ENCODE results near the gene REPIN1.

The REPIN1 gene

DNA sequence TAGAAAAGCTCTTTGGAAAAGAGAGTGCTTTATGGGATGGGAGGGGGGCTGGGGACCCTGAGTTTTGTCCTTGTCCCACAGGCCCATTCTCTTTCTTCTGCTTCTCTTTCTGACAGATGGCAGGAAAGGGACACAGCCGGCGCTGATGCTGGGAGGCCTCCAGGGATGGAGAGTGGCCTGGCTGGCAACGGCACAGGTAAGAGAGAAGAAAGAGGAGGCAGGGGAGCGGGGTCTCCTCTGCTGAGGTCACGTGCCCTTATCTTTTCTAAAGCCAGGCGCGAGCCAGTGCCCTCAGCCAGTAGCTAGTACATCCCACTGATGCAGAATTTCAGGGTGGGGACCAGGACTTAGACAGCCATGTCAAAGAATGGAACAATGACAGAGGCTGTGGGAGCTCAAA, 19.7 kb downstream of the REPIN1 start:
- Histone ChIP-seq H3K9ac (ENCODE audit: low read depth in 1 of 2, low read length in 2 of 2) (no peak overlapping the region), H3K9me3 (ENCODE audit: control insufficient read depth in 2 of 2, low read length in 2 of 2) (no peaks in the 10 kb centered on the region), H3K27me3 (ENCODE audit: control insufficient read depth in 2 of 2, insufficient read depth in 2 of 2, low read length in 2 of 2) (no peaks in the 10 kb centered on the region), H3K36me3 (ENCODE audit: control insufficient read depth in 2 of 2, insufficient read depth in 2 of 2, low read length in 2 of 2) (peaks cover 0 to 2% of the 10 kb centered on the region in 2 donors), H3K4me1 (ENCODE audit: control insufficient read depth in 2 of 2, insufficient read depth in 2 of 2, low read length in 2 of 2) (peaks cover 22 to 31% of the 10 kb centered on the region in 2 donors), H3K27ac (ENCODE audit: low read depth in 2 of 2, low read length in 2 of 2) (no peak overlapping the region), H3K4me3 (ENCODE audit: low read length in 2 of 2) (no peak overlapping the region)

DNA sequence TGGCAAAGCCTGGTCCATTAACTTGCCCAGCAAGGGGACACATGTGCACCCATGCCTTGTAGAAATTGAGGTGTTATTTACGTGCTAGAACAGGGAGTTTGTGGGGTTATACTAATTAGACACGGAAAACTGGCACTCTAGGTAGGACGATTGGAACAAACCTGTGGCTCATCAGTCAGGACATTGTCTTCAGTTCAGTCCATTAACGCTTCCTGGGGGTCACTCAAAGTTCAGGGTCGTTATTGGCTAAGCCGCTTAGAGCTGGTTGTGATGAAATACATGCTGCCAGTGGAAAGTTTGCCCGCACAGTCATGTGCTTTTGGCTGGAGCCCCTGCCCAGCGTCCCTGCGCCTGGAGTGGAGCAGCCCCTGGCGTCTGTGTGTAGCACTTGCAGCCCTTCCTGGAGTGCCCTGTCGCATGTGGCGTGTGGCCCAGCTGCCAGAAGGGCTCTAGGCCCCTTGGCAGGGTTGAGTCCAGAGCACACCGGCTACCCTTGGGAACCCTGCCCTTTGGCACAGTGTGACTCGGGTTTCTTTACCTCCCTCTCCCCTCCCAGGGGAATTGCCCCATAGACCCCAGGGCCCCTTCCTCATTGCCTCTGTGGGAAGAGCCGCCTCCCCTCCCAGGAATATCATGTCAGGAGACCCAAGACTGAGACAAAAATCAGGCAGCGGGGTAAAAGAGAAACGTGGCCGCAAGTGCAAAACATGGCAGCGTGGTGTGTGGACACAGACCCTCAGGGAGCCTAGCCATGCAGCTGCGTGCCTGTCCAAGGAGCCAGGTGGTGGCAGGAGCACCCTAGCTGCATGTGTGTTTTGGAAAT, 20.3 kb downstream of the REPIN1 start:
- H3K9me3 ChIP-seq (ENCODE audit: control insufficient read depth in 2 of 2, low read length in 2 of 2) = no peaks in the 10 kb centered on the region
- peaks cover 17 to 26% of the 10 kb centered on the region in 2 donors for H3K4me1 ChIP-seq (ENCODE audit: control insufficient read depth in 2 of 2, insufficient read depth in 2 of 2, low read length in 2 of 2)
- peak overlapping the region; percentile 13 to 26 for H3K27ac ChIP-seq (ENCODE audit: low read depth in 2 of 2, low read length in 2 of 2)
- peak overlapping the region in 1 of 2 donors; percentile 38 for H3K9ac ChIP-seq (ENCODE audit: low read depth in 1 of 2, low read length in 2 of 2)
- H3K36me3 ChIP-seq (ENCODE audit: control insufficient read depth in 2 of 2, insufficient read depth in 2 of 2, low read length in 2 of 2) = peaks cover 0 to 2% of the 10 kb centered on the region in 2 donors
- H3K27me3 ChIP-seq (ENCODE audit: control insufficient read depth in 2 of 2, insufficient read depth in 2 of 2, low read length in 2 of 2) = no peaks in the 10 kb centered on the region
- H3K4me3 ChIP-seq (ENCODE audit: low read length in 2 of 2) = no peak overlapping the region

DNA sequence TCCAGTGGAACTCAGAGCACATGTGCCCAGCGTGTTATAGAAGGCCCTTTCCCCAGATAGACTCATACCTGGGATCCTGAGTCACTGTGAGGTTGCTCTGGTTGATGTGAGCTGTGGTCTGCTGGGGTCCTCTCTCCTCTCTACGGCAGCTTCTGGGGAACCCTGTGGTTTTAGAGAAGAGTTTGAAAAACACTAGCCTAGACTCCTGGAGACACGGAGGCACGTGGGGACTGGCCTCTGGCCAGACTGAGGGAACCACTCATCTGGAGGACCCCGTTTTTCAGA, 20.9 kb downstream of the REPIN1 start:
- H3K9ac ChIP-seq (ENCODE audit: low read depth in 1 of 2, low read length in 2 of 2) = no peak overlapping the region

DNA sequence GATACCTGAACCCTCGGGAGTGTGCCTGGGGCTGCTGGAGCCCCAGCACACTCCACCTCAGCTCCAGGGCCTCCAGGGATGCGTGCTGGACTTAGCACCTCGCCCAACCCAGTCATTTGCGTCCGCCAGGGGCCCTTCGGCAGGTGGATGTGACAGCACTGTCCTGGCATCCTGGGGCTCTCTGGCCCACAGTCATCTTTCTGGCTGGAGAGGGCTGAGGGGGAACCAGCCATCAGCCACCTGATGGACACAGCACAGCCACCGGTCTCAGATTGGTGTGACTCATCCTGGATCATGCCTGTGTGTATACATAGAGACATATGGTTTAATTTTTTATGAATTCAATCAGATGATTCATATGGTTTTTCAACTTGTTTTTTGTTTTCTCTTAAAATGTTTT, 21.6 kb downstream of the REPIN1 start:
- H3K9ac ChIP-seq (ENCODE audit: low read depth in 1 of 2, low read length in 2 of 2) = no peak overlapping the region
- H3K9me3 ChIP-seq (ENCODE audit: control insufficient read depth in 2 of 2, low read length in 2 of 2) = no peaks in the 10 kb centered on the region
- peaks cover 0 to 2% of the 10 kb centered on the region in 2 donors for H3K36me3 ChIP-seq (ENCODE audit: control insufficient read depth in 2 of 2, insufficient read depth in 2 of 2, low read length in 2 of 2)
- H3K4me3 ChIP-seq (ENCODE audit: low read length in 2 of 2) = no peak overlapping the region
- H3K4me1 ChIP-seq (ENCODE audit: control insufficient read depth in 2 of 2, insufficient read depth in 2 of 2, low read length in 2 of 2) = peaks cover 6 to 14% of the 10 kb centered on the region in 2 donors
- no peaks in the 10 kb centered on the region for H3K27me3 ChIP-seq (ENCODE audit: control insufficient read depth in 2 of 2, insufficient read depth in 2 of 2, low read length in 2 of 2)
- no peak overlapping the region for H3K27ac ChIP-seq (ENCODE audit: low read depth in 2 of 2, low read length in 2 of 2)

More for the DNA sequence above, 20.9 kb downstream of the REPIN1 start:
- Histone ChIP-seq H3K4me1 (ENCODE audit: control insufficient read depth in 2 of 2, insufficient read depth in 2 of 2, low read length in 2 of 2) (peaks cover 11 to 21% of the 10 kb centered on the region in 2 donors), H3K36me3 (ENCODE audit: control insufficient read depth in 2 of 2, insufficient read depth in 2 of 2, low read length in 2 of 2) (peaks cover 0 to 2% of the 10 kb centered on the region in 2 donors), H3K27ac (ENCODE audit: low read depth in 2 of 2, low read length in 2 of 2) (peak overlapping the region in 1 of 2 donors; percentile 13), H3K4me3 (ENCODE audit: low read length in 2 of 2) (no peak overlapping the region), H3K9me3 (ENCODE audit: control insufficient read depth in 2 of 2, low read length in 2 of 2) (no peaks in the 10 kb centered on the region), H3K27me3 (ENCODE audit: control insufficient read depth in 2 of 2, insufficient read depth in 2 of 2, low read length in 2 of 2) (no peaks in the 10 kb centered on the region)

DNA sequence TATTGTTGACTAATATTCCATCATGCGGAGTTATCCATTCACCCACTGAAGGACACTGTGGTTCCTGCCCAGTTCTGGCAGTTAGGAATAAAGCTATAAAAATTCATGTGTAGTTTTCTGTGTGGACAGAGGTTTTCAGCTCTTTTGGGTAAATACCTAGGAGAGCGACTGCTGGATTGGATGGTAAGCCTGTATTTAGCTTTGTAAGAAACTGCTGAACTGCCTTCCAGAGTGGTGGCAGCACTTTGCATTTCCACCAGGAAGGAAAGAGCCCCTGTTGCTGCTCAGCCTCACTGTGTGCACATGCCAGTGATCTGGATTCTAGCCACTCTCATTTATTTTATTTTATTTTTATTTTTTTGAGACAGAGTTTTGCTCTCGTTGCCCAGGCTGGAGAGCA, 24.7 kb downstream of the REPIN1 start:
- H3K27ac ChIP-seq (ENCODE audit: low read depth in 2 of 2, low read length in 2 of 2) = peak overlapping the region; percentile 39 to 68
- H3K27me3 ChIP-seq (ENCODE audit: control insufficient read depth in 2 of 2, insufficient read depth in 2 of 2, low read length in 2 of 2) = no peaks in the 10 kb centered on the region
- peaks cover 2 to 6% of the 10 kb centered on the region in 2 donors for H3K36me3 ChIP-seq (ENCODE audit: control insufficient read depth in 2 of 2, insufficient read depth in 2 of 2, low read length in 2 of 2)
- no peaks in the 10 kb centered on the region for H3K9me3 ChIP-seq (ENCODE audit: control insufficient read depth in 2 of 2, low read length in 2 of 2)
- peak overlapping the region in 1 of 2 donors; percentile 20 for H3K9ac ChIP-seq (ENCODE audit: low read depth in 1 of 2, low read length in 2 of 2)
- H3K4me1 ChIP-seq (ENCODE audit: control insufficient read depth in 2 of 2, insufficient read depth in 2 of 2, low read length in 2 of 2) = peaks cover 4 to 12% of the 10 kb centered on the region in 2 donors
- peak overlapping the region in 1 of 2 donors; percentile 49 for H3K4me3 ChIP-seq (ENCODE audit: low read length in 2 of 2)

DNA sequence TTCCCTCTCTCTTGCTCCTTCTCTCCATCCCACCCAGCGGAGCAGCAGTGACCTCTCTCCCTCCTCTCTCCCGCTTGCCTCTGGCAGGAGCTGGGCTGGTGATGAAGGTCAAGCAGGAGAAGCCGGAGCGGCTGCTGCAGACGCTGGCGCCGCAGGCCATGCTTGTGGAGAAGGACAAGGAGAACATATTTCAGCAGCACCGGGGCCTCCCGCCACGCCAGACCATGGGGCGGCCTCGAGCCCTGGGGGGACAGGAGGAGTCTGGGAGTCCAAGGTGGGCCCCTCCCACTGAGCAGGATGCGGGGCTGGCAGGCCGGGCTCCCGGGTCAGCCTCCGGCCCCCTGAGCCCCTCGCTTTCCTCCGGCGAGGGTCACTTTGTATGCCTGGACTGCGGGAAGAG, 27.8 kb downstream of the REPIN1 start:
- no peaks in the 10 kb centered on the region for H3K27me3 ChIP-seq (ENCODE audit: control insufficient read depth in 2 of 2, insufficient read depth in 2 of 2, low read length in 2 of 2)
- peaks cover 3 to 4% of the 10 kb centered on the region in 2 donors for H3K4me1 ChIP-seq (ENCODE audit: control insufficient read depth in 2 of 2, insufficient read depth in 2 of 2, low read length in 2 of 2)
- no peak overlapping the region for H3K27ac ChIP-seq (ENCODE audit: low read depth in 2 of 2, low read length in 2 of 2)
- peaks cover 5 to 6% of the 10 kb centered on the region in 2 donors for H3K36me3 ChIP-seq (ENCODE audit: control insufficient read depth in 2 of 2, insufficient read depth in 2 of 2, low read length in 2 of 2)
- no peak overlapping the region for H3K4me3 ChIP-seq (ENCODE audit: low read length in 2 of 2)
- no peaks in the 10 kb centered on the region for H3K9me3 ChIP-seq (ENCODE audit: control insufficient read depth in 2 of 2, low read length in 2 of 2)
- no peak overlapping the region for H3K9ac ChIP-seq (ENCODE audit: low read depth in 1 of 2, low read length in 2 of 2)

DNA sequence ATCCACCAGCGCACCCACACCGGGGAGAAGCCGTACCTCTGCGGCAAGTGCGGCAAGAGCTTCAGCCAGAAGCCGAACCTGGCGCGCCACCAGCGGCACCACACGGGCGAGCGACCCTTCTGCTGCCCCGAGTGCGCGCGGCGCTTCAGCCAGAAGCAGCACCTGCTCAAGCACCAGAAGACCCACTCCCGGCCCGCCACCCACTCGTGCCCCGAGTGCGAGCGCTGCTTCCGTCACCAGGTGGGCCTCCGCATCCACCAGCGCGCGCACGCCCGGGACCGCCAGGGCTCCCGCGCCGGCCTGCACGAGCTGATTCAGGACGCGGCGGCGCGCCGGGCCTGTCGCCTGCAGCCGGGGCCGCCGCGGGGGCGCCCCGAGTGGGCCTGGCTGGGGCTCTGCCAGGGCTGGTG, 28.2 kb downstream of the REPIN1 start:
- Histone ChIP-seq H3K9ac (ENCODE audit: low read depth in 1 of 2, low read length in 2 of 2) (no peak overlapping the region), H3K9me3 (ENCODE audit: control insufficient read depth in 2 of 2, low read length in 2 of 2) (no peaks in the 10 kb centered on the region), H3K27ac (ENCODE audit: low read depth in 2 of 2, low read length in 2 of 2) (no peak overlapping the region), H3K36me3 (ENCODE audit: control insufficient read depth in 2 of 2, insufficient read depth in 2 of 2, low read length in 2 of 2) (peaks cover 5 to 6% of the 10 kb centered on the region in 2 donors), H3K27me3 (ENCODE audit: control insufficient read depth in 2 of 2, insufficient read depth in 2 of 2, low read length in 2 of 2) (no peaks in the 10 kb centered on the region), H3K4me1 (ENCODE audit: control insufficient read depth in 2 of 2, insufficient read depth in 2 of 2, low read length in 2 of 2) (peaks cover 3 to 5% of the 10 kb centered on the region in 2 donors), H3K4me3 (ENCODE audit: low read length in 2 of 2) (no peak overlapping the region)

DNA sequence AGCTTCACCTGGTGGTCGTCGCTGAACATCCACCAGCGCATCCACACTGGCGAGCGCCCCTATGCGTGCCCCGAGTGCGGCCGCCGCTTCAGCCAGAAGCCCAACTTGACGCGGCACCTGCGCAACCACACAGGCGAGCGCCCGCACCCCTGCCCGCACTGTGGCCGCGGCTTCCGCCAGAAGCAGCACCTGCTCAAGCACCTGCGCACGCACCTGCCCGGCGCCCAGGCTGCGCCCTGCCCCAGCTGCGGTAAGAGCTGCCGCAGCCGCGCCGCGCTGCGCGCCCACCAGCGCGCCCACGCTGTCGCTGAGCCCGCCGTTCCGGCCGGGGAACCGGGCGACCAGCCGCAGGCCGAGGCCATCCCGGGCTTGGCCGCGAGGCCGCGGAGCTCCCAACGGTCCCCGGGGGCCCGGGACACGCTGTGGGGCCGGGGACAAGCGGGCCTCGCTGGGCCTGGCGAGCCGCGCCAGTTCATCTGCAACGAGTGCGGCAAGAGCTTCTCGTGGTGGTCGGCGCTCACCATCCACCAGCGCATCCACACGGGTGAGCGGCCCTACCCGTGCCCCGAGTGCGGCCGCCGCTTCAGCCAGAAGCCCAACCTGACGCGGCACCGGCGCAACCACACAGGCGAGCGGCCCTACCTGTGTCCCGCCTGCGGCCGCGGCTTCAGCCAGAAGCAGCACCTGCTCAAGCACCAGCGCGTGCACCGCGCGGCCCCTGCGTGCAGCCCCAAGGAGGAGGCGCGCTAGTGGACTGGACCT, 28.9 kb downstream of the REPIN1 start:
- H3K9me3 ChIP-seq (ENCODE audit: control insufficient read depth in 2 of 2, low read length in 2 of 2) = no peaks in the 10 kb centered on the region
- H3K27me3 ChIP-seq (ENCODE audit: control insufficient read depth in 2 of 2, insufficient read depth in 2 of 2, low read length in 2 of 2) = no peaks in the 10 kb centered on the region
- H3K36me3 ChIP-seq (ENCODE audit: control insufficient read depth in 2 of 2, insufficient read depth in 2 of 2, low read length in 2 of 2) = peaks cover 5 to 6% of the 10 kb centered on the region in 2 donors
- H3K27ac ChIP-seq (ENCODE audit: low read depth in 2 of 2, low read length in 2 of 2) = no peak overlapping the region
- H3K4me1 ChIP-seq (ENCODE audit: control insufficient read depth in 2 of 2, insufficient read depth in 2 of 2, low read length in 2 of 2) = peaks cover 5 to 9% of the 10 kb centered on the region in 2 donors
- H3K4me3 ChIP-seq (ENCODE audit: low read length in 2 of 2) = no peak overlapping the region
- H3K9ac ChIP-seq (ENCODE audit: low read depth in 1 of 2, low read length in 2 of 2) = no peak overlapping the region

DNA sequence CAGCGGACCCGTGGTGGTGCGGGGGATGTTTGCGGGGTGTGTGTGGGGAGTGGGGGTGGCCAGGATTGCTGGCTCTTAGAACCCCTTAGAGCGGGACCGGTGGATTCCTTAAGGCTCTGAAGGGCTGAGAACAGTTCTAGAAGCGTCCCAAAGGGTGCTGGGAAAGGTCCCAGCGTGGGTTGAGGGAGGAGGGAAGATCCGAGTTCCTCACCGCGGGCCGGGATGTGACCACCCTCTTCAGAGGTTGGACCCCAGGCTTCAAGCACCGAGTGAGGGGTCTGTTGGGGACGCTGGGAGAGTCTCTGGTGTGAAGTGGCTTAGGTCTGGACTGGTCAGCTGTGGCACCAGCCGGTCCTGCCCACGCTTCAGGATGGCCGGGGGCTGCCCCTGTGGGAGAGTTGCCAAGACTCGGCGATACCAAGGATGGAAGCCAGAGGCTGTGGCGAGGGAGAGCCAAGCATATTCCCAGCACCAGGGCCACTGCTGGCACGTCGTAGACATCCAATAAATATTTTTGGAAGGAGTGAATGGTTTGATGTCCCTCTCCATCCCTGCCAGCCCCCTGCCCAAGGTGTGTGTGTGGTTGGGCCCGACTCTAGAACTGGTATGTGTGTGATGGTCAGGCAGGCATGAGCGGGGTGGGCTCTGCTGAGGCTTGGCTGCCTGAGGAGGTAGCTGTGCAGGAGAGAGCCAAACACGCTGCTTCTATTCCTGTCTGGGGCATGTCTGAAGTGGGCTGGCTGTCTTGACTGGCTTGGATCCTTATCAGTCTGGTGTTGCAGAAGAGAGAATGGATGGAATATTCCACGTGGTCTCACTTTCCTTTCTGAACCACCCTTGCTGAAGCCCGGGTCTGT, 29.7 kb downstream of the REPIN1 start:
- Histone ChIP-seq H3K9me3 (ENCODE audit: control insufficient read depth in 2 of 2, low read length in 2 of 2) (no peaks in the 10 kb centered on the region), H3K9ac (ENCODE audit: low read depth in 1 of 2, low read length in 2 of 2) (no peak overlapping the region), H3K4me1 (ENCODE audit: control insufficient read depth in 2 of 2, insufficient read depth in 2 of 2, low read length in 2 of 2) (peaks cover 10 to 17% of the 10 kb centered on the region in 2 donors), H3K4me3 (ENCODE audit: low read length in 2 of 2) (no peak overlapping the region), H3K27ac (ENCODE audit: low read depth in 2 of 2, low read length in 2 of 2) (no peak overlapping the region), H3K36me3 (ENCODE audit: control insufficient read depth in 2 of 2, insufficient read depth in 2 of 2, low read length in 2 of 2) (peaks cover 5 to 6% of the 10 kb centered on the region in 2 donors), H3K27me3 (ENCODE audit: control insufficient read depth in 2 of 2, insufficient read depth in 2 of 2, low read length in 2 of 2) (no peaks in the 10 kb centered on the region)
